Keratinocyte (primary cell): Measurements from ENCODE around the gene PRR7. TPM values are rescaled to one million over a fixed set of nuclear protein-coding genes. Genes with fewer than 3 reads are reported as not detected.

ENCODE experiments used
- DNase-seq: peaks from one replicate; pipeline ENCODE4 v3.0.0-alpha.2; 2011; ENCODE audit warnings: low read depth, missing footprints, low spot score
- FAIRE-seq: peaks from 2 replicates; lab custom pipeline; 2011; peaks lifted over from hg19 to GRCh38; lab: Jason Lieb, UNC
- H2AFZ ChIP-seq: 2 replicates; pipeline ENCODE4 v1.6.0; 2012; ENCODE audit warnings: low read length, control low read depth, inconsistent platforms; ENCODE audit not compliant: control insufficient read depth
- H3K27ac ChIP-seq: 2 replicates; pipeline ENCODE4 v1.5.1; 2011; ENCODE audit warnings: low read length; ENCODE audit not compliant: control insufficient read depth, insufficient read depth
- H3K27me3 ChIP-seq: 3 replicates; pipeline ENCODE4 v1.6.0; 2011; ENCODE audit warnings: low read length; ENCODE audit not compliant: control insufficient read depth, insufficient read depth; ENCODE audit errors: extremely low read depth
- H3K36me3 ChIP-seq, 2 experiments: 2 replicates in 1 of 2; 3 replicates in 1 of 2; pipeline ENCODE4 v1.5.1; 2011; ENCODE audit warnings: low read length in 2 of 2, mild to moderate bottlenecking in 1 of 2; ENCODE audit not compliant: control insufficient read depth in 2 of 2, insufficient read depth in 2 of 2; ENCODE audit errors: extremely low read depth in 1 of 2
- H3K4me1 ChIP-seq: 3 replicates; pipeline ENCODE4 v1.5.1; 2011; ENCODE audit warnings: low read length; ENCODE audit not compliant: control insufficient read depth, insufficient read depth; ENCODE audit errors: extremely low read depth
- H3K4me2 ChIP-seq: 3 replicates; pipeline ENCODE4 v1.6.0; 2011; ENCODE audit warnings: low read depth, low read length; ENCODE audit not compliant: control insufficient read depth, insufficient read depth; ENCODE audit errors: extremely low read depth
- H3K4me3 ChIP-seq, 3 experiments: fragments of 200-600 bp in 1 of 3; sonication (generic) in 1 of 3; 2 replicates in 2 of 3; 3 replicates in 1 of 3; pipeline ENCODE4 v1.5.1; 2011 to 2016; ENCODE audit warnings: low read length in 3 of 3, mild to moderate bottlenecking in 3 of 3, control low read depth in 2 of 3, inconsistent platforms in 1 of 3, low read depth in 1 of 3, mixed read lengths in 1 of 3, mixed run types in 1 of 3, moderate library complexity in 1 of 3; ENCODE audit not compliant: control insufficient read depth in 2 of 3, insufficient read depth in 2 of 3; ENCODE audit errors: extremely low read depth in 1 of 3
- H3K79me2 ChIP-seq: 2 replicates; pipeline ENCODE4 v1.6.0; 2012; ENCODE audit warnings: low read length; ENCODE audit not compliant: control insufficient read depth, insufficient read depth
- H3K9ac ChIP-seq: 3 replicates; pipeline ENCODE4 v1.6.0; 2011; ENCODE audit warnings: low read length; ENCODE audit not compliant: control insufficient read depth, insufficient read depth; ENCODE audit errors: extremely low read depth
- H3K9me1 ChIP-seq: 3 replicates; pipeline ENCODE4 v1.6.0; 2011; ENCODE audit warnings: low read length; ENCODE audit not compliant: control insufficient read depth, insufficient read depth; ENCODE audit errors: extremely low read depth
- H3K9me3 ChIP-seq: 2 replicates; pipeline ENCODE4 v1.5.1; 2012; ENCODE audit warnings: low read depth, low read length; ENCODE audit not compliant: control insufficient read depth
- H4K20me1 ChIP-seq: 3 replicates; pipeline ENCODE4 v1.6.0; 2011; ENCODE audit warnings: low read length; ENCODE audit not compliant: control insufficient read depth, insufficient read depth; ENCODE audit errors: extremely low read depth
- EZH2 ChIP-seq: IDR thresholded peaks from one replicate; pipeline ENCODE4 v1.6.1; 2012; ENCODE audit warnings: inconsistent platforms, mild to moderate bottlenecking, low read length, moderate library complexity
- dilution Hi-C: fragments of 300-500 bp; cut with MboI; formaldehyde crosslinking; loops from one replicate; pipeline ENCODE4 v1.7.0; 2020; ENCODE audit warnings: low sequenced_read_pairs; ENCODE audit not compliant: extremely low pct_ligation_motif_present
- polyA plus RNA-seq, 5 experiments: library from polyadenylated mRNA; depleted of rRNA in 3 of 5; stranded (reverse) in 3 of 5; stranded (forward) in 1 of 5; unstranded in 1 of 5; fragments of >200 nt; gene quantifications; 1 replicate in 1 of 5; 2 replicates in 3 of 5; 3 replicates in 1 of 5; pipeline versions ENCODE4 v1.2.1 to v1.2.3, GENCODE V29; 2011 to 2012; ENCODE audit warnings: missing spikeins in 2 of 5, low read depth in 1 of 5, low replicate concordance in 1 of 5
- TF ChIP-seq, protein P1 (sequence below), 3 experiments: IDR thresholded peaks in 1 of 3; conservative IDR thresholded peaks in 1 of 3; optimal IDR thresholded peaks in 1 of 3; 2 replicates in 2 of 3; 3 replicates in 1 of 3; pipeline versions ENCODE3 to v1.5.1; 2011; ENCODE audit warnings: low read length in 3 of 3, mild to moderate bottlenecking in 3 of 3, moderate library complexity in 2 of 3, control low read depth in 1 of 3, inconsistent platforms in 1 of 3; ENCODE audit not compliant: insufficient read depth in 2 of 3; ENCODE audit errors: extremely low read depth in 1 of 3

The PRR7 gene
- polyA plus RNA-seq, 1 donor (not counting 4 experiments of a cell fraction or from before 2014, with no cell fraction given), result 1.1 TPM

- Histone ChIP-seq H2AFZ (no peak overlapping the region), H3K79me2 (no peaks in the 10 kb centered on the region), H3K4me2 (no peak overlapping the region), H3K36me3 (no peaks in the 10 kb centered on the region), H3K4me3 (no peak overlapping the region), H3K27ac (no peak overlapping the region), H3K4me1 (peaks cover 11% of the 10 kb centered on the region), H3K9ac (no peak overlapping the region), H3K27me3 (no peaks in the 10 kb centered on the region), H4K20me1 (no peaks in the 10 kb centered on the region), H3K9me3 (no peaks in the 10 kb centered on the region), H3K9me1 (no peaks in the 10 kb centered on the region)
- no peak for DNase-seq
- no peak for FAIRE-seq
- TF ChIP-seq EZH2, result no peak
- TF ChIP-seq, protein P1, sequence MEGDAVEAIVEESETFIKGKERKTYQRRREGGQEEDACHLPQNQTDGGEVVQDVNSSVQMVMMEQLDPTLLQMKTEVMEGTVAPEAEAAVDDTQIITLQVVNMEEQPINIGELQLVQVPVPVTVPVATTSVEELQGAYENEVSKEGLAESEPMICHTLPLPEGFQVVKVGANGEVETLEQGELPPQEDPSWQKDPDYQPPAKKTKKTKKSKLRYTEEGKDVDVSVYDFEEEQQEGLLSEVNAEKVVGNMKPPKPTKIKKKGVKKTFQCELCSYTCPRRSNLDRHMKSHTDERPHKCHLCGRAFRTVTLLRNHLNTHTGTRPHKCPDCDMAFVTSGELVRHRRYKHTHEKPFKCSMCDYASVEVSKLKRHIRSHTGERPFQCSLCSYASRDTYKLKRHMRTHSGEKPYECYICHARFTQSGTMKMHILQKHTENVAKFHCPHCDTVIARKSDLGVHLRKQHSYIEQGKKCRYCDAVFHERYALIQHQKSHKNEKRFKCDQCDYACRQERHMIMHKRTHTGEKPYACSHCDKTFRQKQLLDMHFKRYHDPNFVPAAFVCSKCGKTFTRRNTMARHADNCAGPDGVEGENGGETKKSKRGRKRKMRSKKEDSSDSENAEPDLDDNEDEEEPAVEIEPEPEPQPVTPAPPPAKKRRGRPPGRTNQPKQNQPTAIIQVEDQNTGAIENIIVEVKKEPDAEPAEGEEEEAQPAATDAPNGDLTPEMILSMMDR (optimal IDR thresholded peaks at IDR 0.05 in 1 of 3, IDR thresholded peaks at IDR 0.05 in 1 of 3, conservative IDR thresholded peaks at IDR 0.05 in 1 of 3; ENCODE audit: extremely low read depth in 1 of 3, insufficient read depth in 2 of 3, low read length in 3 of 3), result no peak
- dilution Hi-C loops, result no loop called here
Measured at GRCh38 chr5:177405805-177406204, 40.8 kb upstream of the PRR7 start.

DNA sequence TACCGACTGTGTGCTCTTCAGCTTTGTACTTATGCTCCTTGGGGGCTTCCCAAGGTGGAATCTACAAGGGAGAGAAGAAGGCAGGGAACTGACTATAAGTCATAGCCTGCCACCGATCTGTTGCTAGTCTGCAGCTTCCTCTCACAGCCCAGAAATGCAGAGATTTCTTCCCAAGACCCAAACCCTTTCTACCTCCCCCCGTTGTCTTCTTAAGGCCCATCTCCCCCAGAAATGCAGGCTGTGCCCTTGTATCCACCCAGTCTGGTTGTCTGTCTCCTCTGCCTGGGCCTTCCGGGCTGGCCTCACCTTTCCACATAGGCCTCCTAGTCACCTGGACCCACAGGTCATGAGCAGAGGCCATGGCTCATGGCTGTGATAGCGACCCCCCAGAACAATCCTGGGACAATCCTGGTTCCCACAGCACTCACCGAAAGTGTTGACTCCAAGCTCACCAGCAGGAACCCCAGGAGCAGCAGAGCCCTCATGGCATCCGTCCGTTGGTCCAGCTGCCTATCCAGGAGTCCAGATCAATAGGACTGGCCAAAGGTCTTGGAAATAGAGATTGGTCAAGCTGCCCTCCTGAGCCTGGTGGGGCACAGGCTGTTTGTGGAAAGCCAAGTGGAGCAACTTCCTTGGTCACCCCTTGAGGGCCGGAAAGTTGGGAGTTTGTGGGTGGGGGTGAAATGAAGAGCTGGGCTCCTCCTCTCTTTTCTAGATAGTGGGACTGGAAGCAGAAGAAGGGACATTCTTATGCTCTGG, 37.4 kb upstream of the PRR7 start, which contains the start of gene F12:
TSS of gene F12 (minus strand) at position 522 of the 759 bp plus-strand sequence. CDS start at position 485, 37 bp downstream.
- no peak within 1 kb of the TSS for H3K4me2 ChIP-seq
- FAIRE-seq, result no peak
- H3K9me3 ChIP-seq, result no peaks in the 10 kb centered on the region
- H3K36me3 ChIP-seq, result no peaks in the 10 kb centered on the region
- peaks cover 5% of the 10 kb centered on the region for H3K4me1 ChIP-seq
- no peaks in the 10 kb centered on the region for H3K9me1 ChIP-seq
- H3K4me3 ChIP-seq, result no peak within 1 kb of the TSS
- DNase-seq, result no peak
- no peak within 1 kb of the TSS for H2AFZ ChIP-seq
- no peaks in the 10 kb centered on the region for H3K27me3 ChIP-seq
- no peaks in the 10 kb centered on the region for H4K20me1 ChIP-seq
- dilution Hi-C loops, result no loop called here
- no peaks in the 10 kb centered on the region for H3K79me2 ChIP-seq
- no peak within 1 kb of the TSS for H3K9ac ChIP-seq
- no peak within 1 kb of the TSS for H3K27ac ChIP-seq
- no peak for TF ChIP-seq EZH2
- TF ChIP-seq, protein P1 (optimal IDR thresholded peaks at IDR 0.05 in 1 of 3, IDR thresholded peaks at IDR 0.05 in 1 of 3, conservative IDR thresholded peaks at IDR 0.05 in 1 of 3; ENCODE audit: extremely low read depth in 1 of 3, insufficient read depth in 2 of 3, low read length in 3 of 3), result no peak
